Right forelimb (tissue), 1 donor: ENCODE data around the gene PLXDC1.
"Not testable (repeated sequence)": the region's sequence is repeated elsewhere in the genome, so short reads cannot be mapped to it uniquely, and the experiment has no call there.

Source experiments
- DNase-seq: peaks from one replicate; pipeline ENCODE4 v3.0.0-alpha.2; 2018

PLXDC1 gene

DNA sequence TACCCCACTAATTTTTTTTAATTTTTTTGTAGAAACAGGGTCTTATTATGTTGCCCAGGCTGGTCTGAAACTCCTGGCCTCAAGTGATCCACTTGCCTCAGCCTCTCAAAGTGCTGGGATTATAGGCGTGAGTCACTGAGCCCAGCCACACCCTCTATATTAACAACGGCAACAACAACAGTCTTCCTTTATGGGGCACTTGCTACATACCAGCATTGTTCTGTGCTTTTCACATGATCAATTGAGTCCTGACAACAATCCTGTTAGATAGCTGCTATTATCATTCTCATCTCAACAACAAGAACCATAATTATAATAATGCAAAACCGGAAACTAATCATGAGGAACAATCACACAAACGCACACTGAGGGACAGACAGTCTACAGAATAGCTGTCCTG lies 27.1 kb upstream of the PLXDC1 start:
- DNase-seq: no peak

DNA sequence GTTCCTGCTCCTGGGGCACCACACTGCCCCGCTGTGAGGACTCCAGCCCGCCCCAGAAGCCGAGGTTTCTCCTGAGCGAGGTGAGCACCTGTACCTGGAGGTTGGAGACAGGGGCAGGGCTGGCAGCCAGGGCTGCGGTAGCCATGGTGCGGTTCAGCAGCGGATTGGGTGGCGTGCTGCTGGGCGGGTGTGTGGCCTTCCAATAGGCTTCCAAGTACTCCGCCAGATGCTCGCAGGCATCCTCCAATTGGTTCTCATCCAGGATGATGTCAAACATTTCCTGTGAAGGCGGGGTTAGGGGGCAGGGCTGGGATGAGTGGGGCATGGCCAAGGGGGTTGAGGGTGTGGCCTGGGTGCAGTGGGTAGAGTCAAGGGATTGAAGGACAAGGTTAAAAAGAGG lies 25.8 kb upstream of the PLXDC1 start:
- DNase-seq: no peak

DNA sequence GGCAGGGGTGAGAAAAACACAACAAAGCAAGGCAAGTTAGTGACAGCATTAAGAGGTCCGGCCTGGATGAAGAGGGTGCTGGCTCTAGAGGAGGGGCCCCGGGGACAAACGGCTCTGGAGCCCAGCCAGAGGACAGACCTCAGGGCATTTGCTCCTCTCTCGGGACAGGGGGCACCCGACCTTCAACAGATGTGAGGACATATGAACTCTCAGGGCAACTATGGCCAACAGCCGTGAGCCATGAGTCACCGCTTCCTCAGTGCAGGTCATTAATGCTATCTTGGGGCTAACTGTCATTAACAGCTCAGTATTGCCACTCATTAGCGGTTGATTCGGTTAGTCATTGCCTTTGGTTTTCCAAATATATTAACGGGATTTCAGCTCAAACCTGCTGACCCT lies 24.3 kb upstream of the PLXDC1 start:
- DNase-seq: no peak

DNA sequence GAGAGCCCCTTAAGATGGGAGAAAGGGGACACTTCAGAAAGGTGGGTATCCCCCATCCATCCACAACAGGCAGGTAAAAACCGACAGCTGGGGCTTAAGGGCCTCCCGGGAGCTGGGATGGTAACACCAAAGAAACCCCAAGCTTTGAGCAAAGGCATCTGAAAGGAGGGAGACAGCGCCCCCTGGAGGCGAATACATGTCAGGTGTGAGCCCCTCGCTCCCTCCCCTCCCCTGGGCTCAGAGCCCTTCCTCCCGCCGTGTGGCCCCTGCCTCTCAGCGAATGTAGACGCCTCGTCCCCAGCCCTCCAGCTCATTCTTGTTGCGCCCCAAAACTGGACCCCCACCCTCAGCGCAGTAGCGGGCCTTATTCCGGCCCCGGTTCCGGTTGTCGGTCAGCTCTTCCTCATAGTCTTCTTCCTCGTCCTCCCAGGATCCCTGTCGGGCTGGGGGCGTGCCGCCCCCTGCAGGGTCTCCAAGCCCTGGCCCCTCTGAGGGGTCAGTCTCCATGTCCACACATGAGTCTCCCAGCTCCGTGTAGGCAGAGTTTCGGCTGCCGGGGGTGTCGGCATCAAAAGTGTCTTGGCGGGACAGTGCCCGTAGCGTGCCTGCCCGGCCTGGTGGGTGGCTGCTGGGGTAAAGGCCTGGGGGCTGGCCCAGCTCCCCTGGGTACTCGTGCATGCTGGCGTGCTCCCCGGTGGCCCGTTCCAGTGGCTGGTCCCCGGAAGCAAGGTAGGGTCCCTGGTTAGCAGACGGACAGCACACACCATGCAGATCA lies 23.7 kb upstream of the PLXDC1 start:
- DNase-seq: peak; percentile 79

DNA sequence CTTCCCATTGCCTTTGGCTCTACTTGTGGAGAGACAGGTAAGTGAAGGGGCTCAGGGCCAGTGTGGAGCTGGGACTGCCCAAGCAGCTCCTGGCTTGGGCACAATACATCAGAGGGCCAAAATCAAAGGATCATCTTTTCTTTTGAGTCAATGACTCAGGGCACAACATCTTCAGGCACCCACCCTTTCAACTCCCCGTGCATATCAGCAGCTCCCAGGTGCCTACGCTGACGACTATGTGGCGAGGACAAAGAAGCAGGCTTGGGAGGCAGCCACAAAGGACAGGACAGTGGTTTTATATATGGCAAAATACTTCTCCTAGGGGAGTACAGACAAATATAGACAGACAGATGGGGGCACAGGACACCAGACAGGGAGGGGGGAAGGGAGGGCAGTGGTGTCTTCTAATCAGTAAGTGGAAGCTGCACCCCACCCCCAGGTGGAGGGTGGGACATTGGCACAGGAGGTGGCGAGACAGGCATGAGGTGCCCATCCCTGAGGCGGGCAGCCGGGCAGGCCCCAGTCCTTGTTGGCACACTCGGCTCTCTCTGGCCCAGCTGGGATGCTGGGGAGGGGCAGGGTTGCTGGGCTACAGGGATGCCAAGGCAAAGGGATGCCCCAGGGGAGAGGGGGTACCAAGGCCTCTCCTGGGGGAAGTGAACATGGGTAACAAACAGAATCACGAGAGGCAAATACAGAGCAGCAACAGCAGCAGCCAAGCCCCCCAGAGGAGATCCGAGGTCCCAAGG lies 22.3 kb upstream of the PLXDC1 start:
- DNase-seq: no peak

DNA sequence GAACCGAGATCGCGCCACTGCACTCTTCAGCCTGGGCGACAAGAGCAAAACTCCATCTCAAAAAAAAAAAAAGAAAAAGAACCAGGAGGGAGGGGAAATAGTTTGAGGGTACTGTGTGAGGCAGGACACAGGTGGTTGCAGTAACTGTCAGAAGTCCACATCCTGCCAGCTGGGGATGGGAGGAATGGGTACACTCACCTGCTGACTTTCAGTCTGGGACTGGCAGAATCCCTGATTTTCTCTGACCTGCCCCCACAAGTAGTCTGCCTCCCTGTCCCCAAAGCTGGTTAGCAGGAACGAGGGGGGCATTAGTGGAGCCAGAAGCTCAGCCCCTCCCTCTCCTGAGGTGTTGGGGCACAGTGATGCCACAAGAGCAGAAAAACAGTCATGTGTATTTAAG lies 21.6 kb upstream of the PLXDC1 start:
- DNase-seq: no peak

DNA sequence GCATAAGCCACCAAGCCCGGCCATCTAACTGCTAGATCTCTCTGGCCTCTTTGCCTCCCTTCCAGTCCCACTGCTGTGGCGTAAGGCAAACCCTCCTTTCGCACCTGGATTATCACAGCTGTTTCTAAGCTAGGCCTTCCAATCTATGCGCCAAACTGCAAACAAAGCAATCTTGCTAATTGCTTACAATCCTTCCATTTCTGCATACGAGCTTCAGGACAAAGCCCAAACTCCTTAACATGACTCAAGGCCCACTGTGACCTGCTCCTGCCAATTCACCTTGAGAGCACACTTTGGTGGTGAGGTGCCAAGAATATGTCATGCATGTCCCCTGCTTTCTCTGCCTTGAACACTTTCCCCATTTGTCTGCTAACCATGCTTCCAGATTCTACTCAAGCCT lies 20.5 kb upstream of the PLXDC1 start:
- no peak for DNase-seq

DNA sequence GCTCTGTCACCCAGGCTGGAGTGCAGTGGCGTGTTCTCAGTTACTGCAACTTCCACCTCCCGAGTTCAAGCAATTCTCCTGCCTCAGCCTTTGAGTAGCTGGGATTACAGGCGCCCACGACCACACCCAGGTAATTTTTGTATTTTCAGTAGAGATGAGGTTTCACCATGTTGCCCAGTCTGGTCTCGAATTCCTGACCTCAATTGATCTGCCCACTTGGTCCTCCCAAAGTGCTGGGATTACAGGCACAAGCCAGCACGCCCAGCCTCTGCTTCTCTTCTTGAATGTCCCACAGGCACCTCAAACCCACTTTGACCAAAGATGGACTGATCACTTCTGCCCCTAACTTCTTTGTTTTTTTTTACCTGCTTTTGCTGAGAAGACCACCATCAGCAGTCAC lies 19.1 kb upstream of the PLXDC1 start:
- no peak for DNase-seq

DNA sequence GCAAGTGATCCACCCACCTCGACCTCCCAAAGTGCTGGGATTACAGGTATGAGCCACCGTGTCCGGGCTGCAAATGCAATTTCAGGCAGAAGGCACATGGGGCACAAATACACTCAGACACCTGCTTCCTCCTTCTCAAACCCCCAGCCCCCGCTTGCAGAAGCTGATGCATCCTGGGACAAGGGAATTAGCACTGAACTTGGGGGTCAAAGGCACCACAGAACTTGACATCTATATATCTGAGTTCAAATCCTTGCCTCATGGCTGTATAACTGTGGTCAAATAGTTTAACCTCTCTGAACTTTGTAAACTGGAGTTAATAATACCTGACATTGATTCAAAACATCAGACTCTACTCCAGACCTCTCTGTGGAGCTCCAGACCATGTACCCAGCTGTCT lies 18.7 kb upstream of the PLXDC1 start:
- DNase-seq: no peak

DNA sequence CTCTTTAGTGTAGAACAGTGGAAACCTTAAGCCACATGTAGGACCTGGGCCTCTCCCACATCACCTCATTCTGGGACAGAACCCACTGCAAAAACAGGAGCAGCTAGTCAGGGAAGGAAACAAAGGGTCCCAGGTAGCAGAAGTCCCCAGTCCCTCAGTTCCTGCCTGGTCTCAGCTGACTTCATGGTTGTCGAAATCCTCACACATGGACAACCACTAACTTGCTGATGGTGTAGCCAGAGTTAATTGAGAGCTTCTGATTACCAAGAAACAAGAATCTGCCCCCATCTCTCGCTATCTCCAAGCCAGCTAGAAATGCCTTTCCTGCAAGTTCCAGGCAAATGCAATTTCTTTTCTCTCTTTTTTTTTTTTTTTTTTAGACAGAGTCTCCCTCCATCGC lies 18.1 kb upstream of the PLXDC1 start:
- no peak for DNase-seq

DNA sequence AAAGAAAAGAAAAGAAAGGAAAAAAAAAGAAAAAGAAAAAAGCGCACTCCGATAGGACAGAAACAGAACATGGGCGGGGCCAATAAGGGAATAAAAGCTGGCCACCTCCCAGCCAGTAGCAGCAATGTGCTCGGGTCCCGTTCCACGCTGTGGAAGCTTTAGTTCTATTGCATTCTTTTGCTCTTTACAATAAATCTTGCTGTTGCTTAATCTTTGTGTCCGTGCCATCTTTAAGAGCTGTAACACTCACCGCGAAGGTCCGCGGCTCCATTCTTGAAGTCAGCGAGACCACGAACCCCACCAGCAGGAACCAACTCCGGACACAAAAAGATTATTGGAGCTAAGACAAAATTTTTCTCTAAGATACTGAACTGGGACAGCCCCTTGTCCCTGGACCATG lies 17.7 kb upstream of the PLXDC1 start:
- DNase-seq: no peak

DNA sequence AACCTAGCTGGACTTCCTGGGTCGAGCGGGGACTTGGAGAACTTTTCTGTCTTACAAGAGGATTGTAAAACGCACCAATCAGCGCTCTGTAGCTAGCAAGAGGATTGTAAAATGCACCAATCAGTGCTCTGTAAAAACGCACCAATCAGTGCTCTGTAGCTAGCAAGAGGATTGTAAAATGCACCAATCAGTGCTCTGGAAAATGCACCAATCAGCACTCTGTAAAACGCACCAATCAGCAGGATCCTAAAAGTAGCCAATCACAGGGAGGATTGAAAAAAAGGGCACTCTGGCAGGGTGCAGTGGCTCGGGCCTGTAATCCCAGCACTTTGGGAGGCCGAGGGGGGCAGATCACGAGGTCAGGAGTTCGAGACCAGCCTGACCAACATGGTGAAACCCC lies 17.1 kb upstream of the PLXDC1 start:
- DNase-seq: not testable (repeated sequence)

DNA sequence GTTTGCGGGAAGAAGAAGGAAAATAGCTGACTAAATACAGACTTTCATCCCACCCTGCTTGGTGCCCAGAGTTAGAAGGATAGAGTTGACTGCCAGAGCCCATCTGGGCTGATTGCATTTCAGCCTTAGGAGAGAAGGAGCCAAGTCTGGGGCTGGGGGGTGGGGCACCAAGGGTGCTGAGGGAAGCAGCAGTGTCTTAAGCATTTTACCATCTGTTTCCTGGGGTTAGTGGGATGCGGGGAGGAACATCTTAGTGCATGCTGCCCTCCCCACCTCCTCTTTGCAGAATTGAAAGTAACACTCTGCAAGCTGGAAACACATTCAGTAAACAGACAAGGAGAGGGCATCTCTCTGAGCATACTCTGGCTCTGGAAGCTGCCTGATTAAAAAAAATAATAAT lies 16.0 kb upstream of the PLXDC1 start:
- DNase-seq: no peak

DNA sequence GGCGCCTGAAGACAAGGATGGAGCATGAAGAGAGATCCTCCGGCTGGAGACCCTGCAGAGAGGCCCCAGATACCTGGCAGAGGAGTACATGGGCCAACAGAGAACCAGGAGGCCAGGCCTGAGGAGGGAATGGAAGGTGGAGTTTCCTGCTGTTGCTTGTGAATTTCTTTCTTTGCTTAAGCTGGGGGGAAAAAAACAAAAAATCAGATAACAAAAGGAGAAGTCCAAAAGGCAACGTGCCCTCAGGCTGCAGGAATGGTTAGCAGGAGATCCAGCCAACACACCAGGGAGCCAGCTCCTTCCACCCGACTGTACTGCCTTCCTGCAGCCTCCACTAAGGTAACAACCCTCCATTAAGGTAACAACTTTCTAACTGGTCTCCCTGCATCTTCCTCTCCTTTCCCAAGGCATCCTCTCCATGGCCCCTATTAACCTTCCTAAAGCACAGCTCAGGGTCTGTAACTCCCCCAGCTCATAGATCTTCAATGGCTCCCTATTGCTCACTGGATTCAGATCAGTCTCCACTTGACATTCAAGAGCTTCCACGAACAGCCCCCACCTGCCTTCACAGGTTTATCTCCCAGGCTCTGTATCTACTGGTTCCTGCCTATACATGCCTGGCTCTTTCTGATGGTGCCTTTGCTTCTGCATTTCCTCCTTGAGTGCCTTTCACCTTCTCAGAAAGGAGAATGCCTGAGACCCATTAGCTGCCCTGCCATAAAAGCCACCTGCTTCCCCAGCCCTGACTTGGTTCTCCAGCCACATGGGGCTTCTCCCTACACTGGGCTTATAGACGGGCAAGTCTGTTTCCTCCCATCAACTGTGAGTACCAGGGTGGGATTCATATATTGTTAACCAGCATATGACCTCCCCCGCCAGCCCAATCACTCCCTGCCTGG lies 15.2 kb upstream of the PLXDC1 start:
- no peak for DNase-seq

DNA sequence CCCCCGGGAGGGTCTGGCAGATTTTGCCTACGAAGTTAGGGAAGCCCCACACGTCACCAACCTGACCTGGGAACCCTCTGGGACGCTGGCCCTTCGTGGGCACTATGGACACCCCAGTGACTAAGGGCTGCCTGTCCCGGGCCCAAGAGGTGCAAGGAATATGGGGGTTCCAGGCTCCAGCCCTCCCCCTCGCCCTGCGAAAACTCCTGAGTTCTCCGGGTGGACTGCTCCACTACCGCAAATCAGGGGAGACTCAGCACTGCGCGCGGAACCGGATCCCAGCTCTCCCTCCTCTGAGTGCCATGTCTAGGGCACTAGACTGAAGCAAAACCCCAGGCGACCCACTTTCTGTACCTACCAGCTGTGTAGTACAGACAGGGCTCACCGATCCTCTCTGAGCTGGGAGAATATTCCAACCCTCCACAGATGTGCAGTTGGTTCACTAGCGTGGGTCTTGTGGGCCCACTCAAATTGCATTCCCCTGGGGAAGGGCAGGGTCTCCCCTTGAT lies 14.5 kb upstream of the PLXDC1 start, which contains the start of gene ARL5C:
ARL5C (minus strand) TSS at position 321 of the 509 bp plus-strand sequence. CDS start 401 bp downstream, outside the sequence.
- DNase-seq: no peak

DNA sequence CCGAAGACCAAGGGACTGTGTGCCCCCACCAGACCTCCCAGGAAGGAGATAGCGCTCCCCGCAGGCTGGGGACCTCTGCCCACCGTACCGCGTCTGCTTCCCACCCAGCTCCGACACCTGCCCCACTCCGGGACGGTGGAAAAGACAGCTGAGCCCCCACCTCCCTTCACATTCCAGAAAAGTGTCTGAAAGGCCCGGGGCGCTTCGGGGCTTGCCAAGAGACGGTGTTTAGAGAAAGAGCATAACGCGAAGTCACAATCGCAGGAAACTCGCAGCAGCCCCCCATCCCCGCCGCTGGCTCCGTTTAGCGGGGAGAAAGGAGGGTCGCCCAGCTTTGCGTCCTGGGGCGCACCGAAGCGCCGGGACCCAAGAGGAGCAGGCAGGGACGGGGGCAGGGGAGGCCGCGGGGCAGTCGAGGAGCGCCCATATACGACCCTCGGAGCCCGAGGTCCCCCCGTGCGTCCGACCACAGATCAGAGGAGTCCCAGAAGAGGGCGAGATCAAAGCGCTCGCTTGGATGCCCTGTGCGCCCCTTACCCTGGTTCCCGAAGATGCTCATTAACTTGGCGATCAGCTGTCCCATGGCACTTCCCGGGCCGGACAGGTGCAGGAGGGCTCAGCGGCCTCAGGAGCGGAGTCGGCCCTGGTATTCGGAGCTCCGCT lies 13.9 kb upstream of the PLXDC1 start:
- no peak for DNase-seq

DNA sequence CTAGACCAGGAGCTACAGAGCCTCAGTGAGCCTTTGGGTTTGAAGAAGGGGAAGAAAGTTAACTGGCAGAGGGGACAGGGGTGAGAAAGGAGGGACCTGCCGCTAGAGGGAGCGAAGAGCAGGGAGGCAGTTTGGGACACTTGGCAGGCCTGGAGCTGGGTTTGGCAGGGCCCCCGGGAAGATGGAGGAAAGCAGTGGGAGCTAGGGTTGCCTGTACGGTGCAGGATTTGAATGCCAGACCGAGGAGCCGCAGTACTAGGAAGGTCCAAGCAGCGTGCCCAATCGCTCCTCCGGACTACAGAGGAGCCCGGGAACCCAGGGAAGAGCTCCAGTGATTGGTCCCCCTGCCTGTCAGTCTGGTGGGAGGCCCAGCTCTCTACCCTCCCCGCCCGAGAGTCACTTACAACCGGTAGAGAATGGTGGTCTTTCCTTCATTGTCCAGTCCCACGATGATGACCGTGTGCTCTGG lies 13.3 kb upstream of the PLXDC1 start:
- peak; percentile 88 for DNase-seq

DNA sequence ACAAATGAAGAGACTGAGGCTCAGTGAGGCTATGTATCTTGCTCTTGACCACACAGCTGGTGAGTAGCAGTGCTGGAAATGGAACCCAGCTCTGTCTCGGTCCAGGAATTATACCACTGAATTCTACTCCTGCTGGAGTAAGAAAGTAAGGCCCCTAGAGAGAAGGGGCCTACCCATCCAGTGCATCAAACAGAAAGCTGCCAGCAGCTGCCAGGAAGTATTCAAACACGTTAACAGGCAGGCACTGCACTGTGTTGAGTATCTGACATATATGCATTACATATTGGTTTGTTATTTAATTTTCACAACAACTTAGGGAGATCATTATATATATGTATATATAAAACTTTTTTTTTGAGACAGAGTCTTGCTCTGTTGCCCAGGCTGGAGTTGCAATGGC lies 10.5 kb upstream of the PLXDC1 start:
- no peak for DNase-seq

DNA sequence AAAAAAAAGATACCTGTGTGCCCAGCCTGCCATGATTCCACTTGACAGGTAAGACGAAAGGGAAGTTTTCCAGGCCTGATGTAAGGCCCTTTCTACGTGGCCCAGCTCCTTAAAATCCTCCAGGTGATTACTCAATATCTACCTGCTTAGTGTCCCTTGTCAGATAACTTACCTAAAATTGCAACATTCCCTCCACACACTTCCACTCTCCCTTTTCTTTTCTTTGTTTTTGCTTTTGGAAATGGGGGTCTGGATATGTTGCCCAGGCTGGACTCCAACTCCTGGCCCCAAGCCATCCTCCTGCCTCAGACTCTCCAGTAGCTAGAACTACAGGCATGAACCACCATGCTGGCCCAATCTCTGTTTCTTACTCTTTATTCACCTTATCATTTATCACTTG lies 7.2 kb upstream of the PLXDC1 start:
- DNase-seq: no peak

DNA sequence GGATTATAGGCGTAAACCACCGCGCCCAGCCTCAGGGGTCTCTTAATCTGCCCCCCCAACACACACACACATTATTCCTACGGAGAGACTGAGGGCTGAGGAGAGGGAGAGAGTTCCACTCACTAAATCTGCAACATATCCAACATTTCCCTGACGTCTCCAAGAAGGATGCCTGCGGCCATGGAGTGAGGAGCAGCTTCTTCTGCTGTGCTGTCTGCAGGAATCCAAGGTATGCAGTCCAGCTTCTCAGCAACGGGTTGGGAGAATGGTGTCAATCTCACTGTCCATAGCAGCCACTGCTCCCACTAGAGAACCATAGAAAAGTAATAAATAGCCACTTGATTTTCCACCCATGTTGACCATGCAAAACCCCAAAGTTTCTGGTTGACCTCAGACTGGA lies 5.1 kb upstream of the PLXDC1 start:
- DNase-seq: no peak

DNA sequence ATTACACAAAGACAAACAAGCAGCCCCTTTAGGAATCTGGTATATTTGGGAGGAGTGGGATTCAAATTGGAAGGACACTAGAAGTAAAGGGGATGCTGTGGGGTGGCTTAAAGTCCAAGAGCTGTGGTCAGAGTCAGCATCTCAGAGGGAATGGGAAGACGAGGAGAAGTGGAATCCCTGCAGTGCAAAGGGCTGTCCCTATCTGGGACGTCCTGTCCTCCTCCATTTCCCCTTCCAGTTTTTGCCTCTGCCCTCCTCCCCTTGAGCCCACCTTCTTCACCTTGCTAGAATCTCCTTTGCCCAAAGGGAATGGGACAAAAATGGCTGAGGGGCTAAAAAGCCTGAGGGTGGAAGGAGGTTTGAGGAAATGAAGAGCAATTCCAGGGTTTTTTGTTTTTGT lies 4.2 kb upstream of the PLXDC1 start:
- DNase-seq: no peak

DNA sequence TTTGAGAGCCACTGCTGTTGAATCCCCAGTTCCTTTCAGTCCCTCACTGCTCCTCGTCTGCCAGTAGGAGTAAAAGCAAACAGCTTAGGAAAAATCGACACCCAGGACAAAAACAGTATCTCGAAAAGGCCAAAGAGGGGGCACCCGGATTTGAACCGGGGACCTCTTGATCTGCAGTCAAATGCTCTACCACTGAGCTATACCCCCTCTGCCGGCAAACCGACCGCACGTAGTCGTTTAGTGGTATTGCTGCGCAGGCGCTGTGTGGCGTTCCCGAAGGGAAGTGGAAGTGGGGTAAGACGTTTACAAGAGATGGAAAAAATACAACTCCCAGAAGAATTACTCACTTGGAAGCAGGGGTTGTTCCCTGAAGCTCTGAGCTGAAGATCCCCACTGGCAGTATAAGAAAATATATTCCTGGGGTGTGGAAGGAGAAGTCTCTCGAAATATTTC lies 2.2 kb upstream of the PLXDC1 start:
- peak; percentile 98 for DNase-seq
